GM23338 (cell line): ENCODE data around the gene CDAN1. TPM values are rescaled to one million over a fixed set of nuclear protein-coding genes. Genes with fewer than 3 reads are reported as not detected.

Experiments
- ATAC-seq: fragments of 200-7000 bp; cut with Tn5 transposase; 3 replicates; pipeline ENCODE4 v1.9.1; 2020
- DNase-seq: peaks from one replicate; pipeline ENCODE4 v3.0.0-alpha.2; 2015; ENCODE audit warnings: low spot score
- H2AFZ ChIP-seq: fragments of 200-600 bp; sonication (generic); 2 replicates; pipeline ENCODE4 v1.8.0; 2016; ENCODE audit warnings: antibody characterized with exemption, mild to moderate bottlenecking, moderate library complexity
- H3F3A ChIP-seq: fragments of 200-600 bp; sonication (generic); replicated peaks from 2 replicates; pipeline ENCODE4 v1.8.0; 2017; ENCODE audit warnings: antibody characterized with exemption, mixed run types, low read depth
- H3K27ac ChIP-seq: fragments of 200-600 bp; sonication (generic); 2 replicates; pipeline ENCODE4 v1.6.1; 2016; ENCODE audit warnings: low read depth
- H3K27me3 ChIP-seq: fragments of 200-600 bp; sonication (generic); 2 replicates; pipeline ENCODE4 v1.8.0; 2016; ENCODE audit warnings: mild to moderate bottlenecking, mixed run types, moderate library complexity; ENCODE audit not compliant: insufficient read depth
- H3K36me3 ChIP-seq: fragments of 200-600 bp; sonication (generic); 2 replicates; pipeline ENCODE4 v1.8.0; 2016; ENCODE audit warnings: mild to moderate bottlenecking; ENCODE audit not compliant: insufficient read depth
- H3K4me1 ChIP-seq: fragments of 200-600 bp; sonication (generic); 2 replicates; pipeline ENCODE4 v1.8.0; 2016; ENCODE audit warnings: mild to moderate bottlenecking, moderate library complexity; ENCODE audit not compliant: insufficient read depth
- H3K4me2 ChIP-seq: fragments of 200-600 bp; sonication (generic); 2 replicates; pipeline ENCODE4 v1.7.1; 2017; ENCODE audit warnings: mixed run types
- H3K4me3 ChIP-seq: fragments of 200-600 bp; sonication (generic); 2 replicates; pipeline ENCODE4 v1.6.1; 2016; ENCODE audit warnings: mixed run types
- H3K79me2 ChIP-seq: fragments of 200-600 bp; sonication (generic); replicated peaks from 2 replicates; pipeline ENCODE4 v1.8.0; 2017; ENCODE audit warnings: mild to moderate bottlenecking; ENCODE audit not compliant: insufficient read depth
- H3K9me2 ChIP-seq: fragments of 200-600 bp; sonication (generic); 2 replicates; pipeline ENCODE4 v1.8.0; 2017; ENCODE audit not compliant: insufficient read depth
- H4K20me1 ChIP-seq: fragments of 200-600 bp; sonication (generic); replicated peaks from 2 replicates; pipeline ENCODE4 v1.8.0; 2017; ENCODE audit warnings: mild to moderate bottlenecking; ENCODE audit not compliant: insufficient read depth
- H3K27ac Mint-ChIP-seq: 2 replicates; pipeline ENCODE4 v1.8.0; 2020; ENCODE audit warnings: inconsistent platforms, mild to moderate bottlenecking, moderate library complexity, mixed read lengths
- H3K27me3 Mint-ChIP-seq: 3 replicates; pipeline ENCODE4 v1.8.0; 2022; ENCODE audit warnings: low read depth, mild to moderate bottlenecking, moderate library complexity, mixed read lengths, inconsistent platforms; ENCODE audit not compliant: insufficient read depth, poor library complexity
- H3K36me3 Mint-ChIP-seq: 3 replicates; pipeline ENCODE4 v1.8.0; 2021; ENCODE audit warnings: low read depth, mild to moderate bottlenecking, inconsistent platforms, moderate library complexity, mixed read lengths
- H3K4me1 Mint-ChIP-seq: 3 replicates; pipeline ENCODE4 v1.8.0; 2020; ENCODE audit warnings: mild to moderate bottlenecking, inconsistent platforms, mixed read lengths
- H3K4me3 Mint-ChIP-seq: 3 replicates; pipeline ENCODE4 v1.8.0; 2021; ENCODE audit warnings: moderate library complexity, mild to moderate bottlenecking, inconsistent platforms, mixed read lengths
- H3K9me3 Mint-ChIP-seq: 3 replicates; pipeline ENCODE4 v1.8.0; 2020; ENCODE audit warnings: moderate library complexity, mild to moderate bottlenecking, inconsistent platforms, mixed read lengths
- CREB1 ChIP-seq: fragments of 250-450 bp; sonication (Bioruptor Pico); IDR thresholded peaks from 2 replicates; pipeline ENCODE4 v1.5.0; 2020; ENCODE audit warnings: low read depth, mild to moderate bottlenecking, moderate library complexity
- EZH2 ChIP-seq: fragments of 200-600 bp; sonication (generic); IDR thresholded peaks from one replicate; pipeline ENCODE4 v1.8.0; 2017; ENCODE audit warnings: antibody characterized with exemption, mild to moderate bottlenecking, low read depth; ENCODE audit not compliant: unreplicated experiment
- EZH2phosphoT487 ChIP-seq: fragments of 200-600 bp; sonication (generic); IDR thresholded peaks from one replicate; pipeline ENCODE4 v1.8.1; 2018; ENCODE audit warnings: antibody characterized with exemption; ENCODE audit not compliant: unreplicated experiment
- JUNB ChIP-seq: IDR thresholded peaks from one replicate; pipeline ENCODE4 v1.6.1; 2016; ENCODE audit warnings: antibody characterized with exemption; ENCODE audit not compliant: unreplicated experiment
- NANOG ChIP-seq: IDR thresholded peaks from 2 replicates; pipeline ENCODE4 v1.6.1; 2016; ENCODE audit warnings: antibody characterized with exemption, borderline replicate concordance
- POLR2AphosphoS5 ChIP-seq: IDR thresholded peaks from 2 replicates; pipeline ENCODE4 v1.6.1; 2016; ENCODE audit warnings: antibody characterized with exemption, low read depth
- STAT1 ChIP-seq: IDR thresholded peaks from one replicate; pipeline ENCODE4 v1.6.1; 2016; ENCODE audit warnings: antibody characterized with exemption; ENCODE audit not compliant: unreplicated experiment
- ZNF114 ChIP-seq: fragments of 250-450 bp; sonication (Bioruptor Pico); IDR thresholded peaks from 2 replicates; pipeline ENCODE4 v1.5.0; 2020; ENCODE audit warnings: mild to moderate bottlenecking, moderate library complexity
- ZNF331 ChIP-seq: fragments of 250-450 bp; sonication (Bioruptor Pico); IDR thresholded peaks from 2 replicates; pipeline ENCODE4 v1.5.0; 2020; ENCODE audit warnings: low read depth, mild to moderate bottlenecking, moderate library complexity
- polyA plus RNA-seq: library from polyadenylated mRNA; unstranded; fragments of >200 nt; fragmentation: Nextera tagmentation; extraction: Ambion mirVana; gene quantifications from 2 replicates; pipeline ENCODE4 v1.2.1, GENCODE V29; 2016
- total RNA-seq: library from RNA; depleted of rRNA; stranded (reverse); fragments of >200 nt; shearing (Covaris generic); gene quantifications from 2 replicates; pipeline ENCODE4 v1.2.3, GENCODE V29; 2014
- TF ChIP-seq, protein P1 (sequence below): IDR thresholded peaks from one replicate; pipeline ENCODE4 v1.6.1; 2018; ENCODE audit warnings: antibody characterized with exemption; ENCODE audit not compliant: unreplicated experiment
- TF ChIP-seq, protein P2 (sequence below), 2 experiments: fragments of 200-600 bp in 1 of 2; sonication (generic) in 1 of 2; conservative IDR thresholded peaks; 2 replicates each; pipeline versions ENCODE4 v1.5.1 to v1.6.1; 2016 to 2017; ENCODE audit warnings: antibody characterized with exemption in 2 of 2, low read depth in 2 of 2, mild to moderate bottlenecking in 2 of 2, moderate library complexity in 1 of 2
- TF ChIP-seq, protein P3 (sequence below): IDR thresholded peaks from 2 replicates; pipeline ENCODE4 v1.6.1; 2016; ENCODE audit warnings: antibody characterized with exemption
- TF ChIP-seq, protein P4 (sequence below): fragments of 250-450 bp; sonication (Bioruptor Pico); IDR thresholded peaks from 2 replicates; pipeline ENCODE4 v1.5.0; 2020; ENCODE audit warnings: mild to moderate bottlenecking, moderate library complexity

CDAN1 gene
- total and polyA plus RNA-seq, 2 experiments from 2014 or later = 6.0 to 14.7 TPM

DNA sequence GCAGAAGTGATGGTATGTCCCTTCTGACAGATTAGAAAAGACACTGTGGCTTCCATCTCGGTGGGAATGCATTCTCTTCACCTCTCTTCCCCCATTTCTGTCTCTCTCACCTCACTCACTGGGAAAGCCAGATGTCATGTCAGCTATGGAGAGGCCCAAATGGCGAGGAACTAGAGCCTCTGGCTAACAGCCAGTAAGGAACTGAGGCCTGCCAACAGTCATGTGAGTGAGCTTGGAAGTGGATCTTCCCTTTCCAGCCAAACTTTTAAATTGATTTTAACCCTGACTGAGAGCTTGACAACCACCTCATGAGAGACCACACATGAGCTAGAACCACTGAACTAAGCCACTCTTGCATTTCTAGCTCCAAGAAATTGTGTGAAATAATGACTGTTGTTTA lies 35.2 kb upstream of the CDAN1 start:
- Histone ChIP-seq H3K4me1 (no peaks in the 10 kb centered on the region), H3F3A (no peaks in the 10 kb centered on the region), H4K20me1 (no peaks in the 10 kb centered on the region; the same call in 1 of the 2 replicates), H3K27me3 (no peaks in the 10 kb centered on the region), H3K36me3 (no peaks in the 10 kb centered on the region), H3K27ac (no peak overlapping the region), H3K4me3 (no peak overlapping the region), H3K4me2 (no peak overlapping the region), H3K9me2 (no peaks in the 10 kb centered on the region), H2AFZ (no peak overlapping the region), H3K79me2 (no peaks in the 10 kb centered on the region; the same call in 1 of the 2 replicates)
- Mint-ChIP-seq H3K4me1 (peaks cover 2% of the 10 kb centered on the region; the same call in 1 of the 3 replicates), H3K4me3 (no peak overlapping the region), H3K36me3 (peaks cover 7% of the 10 kb centered on the region; the same call in 1 of the 3 replicates), H3K27ac (no peak overlapping the region), H3K9me3 (no peaks in the 10 kb centered on the region), H3K27me3 (no peaks in the 10 kb centered on the region)
- TF ChIP-seq CREB1 (no peak), EZH2 (no peak), ZNF114 (CRISPR knock-in tag) (no peak), ZNF331 (CRISPR knock-in tag) (no peak), NANOG (no peak), JUNB (no peak), STAT1 (no peak), POLR2AphosphoS5 (no peak), EZH2phosphoT487 (no peak)
- TF ChIP-seq, protein P1, sequence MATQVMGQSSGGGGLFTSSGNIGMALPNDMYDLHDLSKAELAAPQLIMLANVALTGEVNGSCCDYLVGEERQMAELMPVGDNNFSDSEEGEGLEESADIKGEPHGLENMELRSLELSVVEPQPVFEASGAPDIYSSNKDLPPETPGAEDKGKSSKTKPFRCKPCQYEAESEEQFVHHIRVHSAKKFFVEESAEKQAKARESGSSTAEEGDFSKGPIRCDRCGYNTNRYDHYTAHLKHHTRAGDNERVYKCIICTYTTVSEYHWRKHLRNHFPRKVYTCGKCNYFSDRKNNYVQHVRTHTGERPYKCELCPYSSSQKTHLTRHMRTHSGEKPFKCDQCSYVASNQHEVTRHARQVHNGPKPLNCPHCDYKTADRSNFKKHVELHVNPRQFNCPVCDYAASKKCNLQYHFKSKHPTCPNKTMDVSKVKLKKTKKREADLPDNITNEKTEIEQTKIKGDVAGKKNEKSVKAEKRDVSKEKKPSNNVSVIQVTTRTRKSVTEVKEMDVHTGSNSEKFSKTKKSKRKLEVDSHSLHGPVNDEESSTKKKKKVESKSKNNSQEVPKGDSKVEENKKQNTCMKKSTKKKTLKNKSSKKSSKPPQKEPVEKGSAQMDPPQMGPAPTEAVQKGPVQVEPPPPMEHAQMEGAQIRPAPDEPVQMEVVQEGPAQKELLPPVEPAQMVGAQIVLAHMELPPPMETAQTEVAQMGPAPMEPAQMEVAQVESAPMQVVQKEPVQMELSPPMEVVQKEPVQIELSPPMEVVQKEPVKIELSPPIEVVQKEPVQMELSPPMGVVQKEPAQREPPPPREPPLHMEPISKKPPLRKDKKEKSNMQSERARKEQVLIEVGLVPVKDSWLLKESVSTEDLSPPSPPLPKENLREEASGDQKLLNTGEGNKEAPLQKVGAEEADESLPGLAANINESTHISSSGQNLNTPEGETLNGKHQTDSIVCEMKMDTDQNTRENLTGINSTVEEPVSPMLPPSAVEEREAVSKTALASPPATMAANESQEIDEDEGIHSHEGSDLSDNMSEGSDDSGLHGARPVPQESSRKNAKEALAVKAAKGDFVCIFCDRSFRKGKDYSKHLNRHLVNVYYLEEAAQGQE = no peak
- TF ChIP-seq, protein P2, sequence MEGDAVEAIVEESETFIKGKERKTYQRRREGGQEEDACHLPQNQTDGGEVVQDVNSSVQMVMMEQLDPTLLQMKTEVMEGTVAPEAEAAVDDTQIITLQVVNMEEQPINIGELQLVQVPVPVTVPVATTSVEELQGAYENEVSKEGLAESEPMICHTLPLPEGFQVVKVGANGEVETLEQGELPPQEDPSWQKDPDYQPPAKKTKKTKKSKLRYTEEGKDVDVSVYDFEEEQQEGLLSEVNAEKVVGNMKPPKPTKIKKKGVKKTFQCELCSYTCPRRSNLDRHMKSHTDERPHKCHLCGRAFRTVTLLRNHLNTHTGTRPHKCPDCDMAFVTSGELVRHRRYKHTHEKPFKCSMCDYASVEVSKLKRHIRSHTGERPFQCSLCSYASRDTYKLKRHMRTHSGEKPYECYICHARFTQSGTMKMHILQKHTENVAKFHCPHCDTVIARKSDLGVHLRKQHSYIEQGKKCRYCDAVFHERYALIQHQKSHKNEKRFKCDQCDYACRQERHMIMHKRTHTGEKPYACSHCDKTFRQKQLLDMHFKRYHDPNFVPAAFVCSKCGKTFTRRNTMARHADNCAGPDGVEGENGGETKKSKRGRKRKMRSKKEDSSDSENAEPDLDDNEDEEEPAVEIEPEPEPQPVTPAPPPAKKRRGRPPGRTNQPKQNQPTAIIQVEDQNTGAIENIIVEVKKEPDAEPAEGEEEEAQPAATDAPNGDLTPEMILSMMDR (conservative IDR thresholded peaks at IDR 0.05; ENCODE audit: low read depth in 2 of 2) = no peak
- TF ChIP-seq, protein P3, sequence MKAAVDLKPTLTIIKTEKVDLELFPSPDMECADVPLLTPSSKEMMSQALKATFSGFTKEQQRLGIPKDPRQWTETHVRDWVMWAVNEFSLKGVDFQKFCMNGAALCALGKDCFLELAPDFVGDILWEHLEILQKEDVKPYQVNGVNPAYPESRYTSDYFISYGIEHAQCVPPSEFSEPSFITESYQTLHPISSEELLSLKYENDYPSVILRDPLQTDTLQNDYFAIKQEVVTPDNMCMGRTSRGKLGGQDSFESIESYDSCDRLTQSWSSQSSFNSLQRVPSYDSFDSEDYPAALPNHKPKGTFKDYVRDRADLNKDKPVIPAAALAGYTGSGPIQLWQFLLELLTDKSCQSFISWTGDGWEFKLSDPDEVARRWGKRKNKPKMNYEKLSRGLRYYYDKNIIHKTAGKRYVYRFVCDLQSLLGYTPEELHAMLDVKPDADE = no peak
- TF ChIP-seq, protein P4, sequence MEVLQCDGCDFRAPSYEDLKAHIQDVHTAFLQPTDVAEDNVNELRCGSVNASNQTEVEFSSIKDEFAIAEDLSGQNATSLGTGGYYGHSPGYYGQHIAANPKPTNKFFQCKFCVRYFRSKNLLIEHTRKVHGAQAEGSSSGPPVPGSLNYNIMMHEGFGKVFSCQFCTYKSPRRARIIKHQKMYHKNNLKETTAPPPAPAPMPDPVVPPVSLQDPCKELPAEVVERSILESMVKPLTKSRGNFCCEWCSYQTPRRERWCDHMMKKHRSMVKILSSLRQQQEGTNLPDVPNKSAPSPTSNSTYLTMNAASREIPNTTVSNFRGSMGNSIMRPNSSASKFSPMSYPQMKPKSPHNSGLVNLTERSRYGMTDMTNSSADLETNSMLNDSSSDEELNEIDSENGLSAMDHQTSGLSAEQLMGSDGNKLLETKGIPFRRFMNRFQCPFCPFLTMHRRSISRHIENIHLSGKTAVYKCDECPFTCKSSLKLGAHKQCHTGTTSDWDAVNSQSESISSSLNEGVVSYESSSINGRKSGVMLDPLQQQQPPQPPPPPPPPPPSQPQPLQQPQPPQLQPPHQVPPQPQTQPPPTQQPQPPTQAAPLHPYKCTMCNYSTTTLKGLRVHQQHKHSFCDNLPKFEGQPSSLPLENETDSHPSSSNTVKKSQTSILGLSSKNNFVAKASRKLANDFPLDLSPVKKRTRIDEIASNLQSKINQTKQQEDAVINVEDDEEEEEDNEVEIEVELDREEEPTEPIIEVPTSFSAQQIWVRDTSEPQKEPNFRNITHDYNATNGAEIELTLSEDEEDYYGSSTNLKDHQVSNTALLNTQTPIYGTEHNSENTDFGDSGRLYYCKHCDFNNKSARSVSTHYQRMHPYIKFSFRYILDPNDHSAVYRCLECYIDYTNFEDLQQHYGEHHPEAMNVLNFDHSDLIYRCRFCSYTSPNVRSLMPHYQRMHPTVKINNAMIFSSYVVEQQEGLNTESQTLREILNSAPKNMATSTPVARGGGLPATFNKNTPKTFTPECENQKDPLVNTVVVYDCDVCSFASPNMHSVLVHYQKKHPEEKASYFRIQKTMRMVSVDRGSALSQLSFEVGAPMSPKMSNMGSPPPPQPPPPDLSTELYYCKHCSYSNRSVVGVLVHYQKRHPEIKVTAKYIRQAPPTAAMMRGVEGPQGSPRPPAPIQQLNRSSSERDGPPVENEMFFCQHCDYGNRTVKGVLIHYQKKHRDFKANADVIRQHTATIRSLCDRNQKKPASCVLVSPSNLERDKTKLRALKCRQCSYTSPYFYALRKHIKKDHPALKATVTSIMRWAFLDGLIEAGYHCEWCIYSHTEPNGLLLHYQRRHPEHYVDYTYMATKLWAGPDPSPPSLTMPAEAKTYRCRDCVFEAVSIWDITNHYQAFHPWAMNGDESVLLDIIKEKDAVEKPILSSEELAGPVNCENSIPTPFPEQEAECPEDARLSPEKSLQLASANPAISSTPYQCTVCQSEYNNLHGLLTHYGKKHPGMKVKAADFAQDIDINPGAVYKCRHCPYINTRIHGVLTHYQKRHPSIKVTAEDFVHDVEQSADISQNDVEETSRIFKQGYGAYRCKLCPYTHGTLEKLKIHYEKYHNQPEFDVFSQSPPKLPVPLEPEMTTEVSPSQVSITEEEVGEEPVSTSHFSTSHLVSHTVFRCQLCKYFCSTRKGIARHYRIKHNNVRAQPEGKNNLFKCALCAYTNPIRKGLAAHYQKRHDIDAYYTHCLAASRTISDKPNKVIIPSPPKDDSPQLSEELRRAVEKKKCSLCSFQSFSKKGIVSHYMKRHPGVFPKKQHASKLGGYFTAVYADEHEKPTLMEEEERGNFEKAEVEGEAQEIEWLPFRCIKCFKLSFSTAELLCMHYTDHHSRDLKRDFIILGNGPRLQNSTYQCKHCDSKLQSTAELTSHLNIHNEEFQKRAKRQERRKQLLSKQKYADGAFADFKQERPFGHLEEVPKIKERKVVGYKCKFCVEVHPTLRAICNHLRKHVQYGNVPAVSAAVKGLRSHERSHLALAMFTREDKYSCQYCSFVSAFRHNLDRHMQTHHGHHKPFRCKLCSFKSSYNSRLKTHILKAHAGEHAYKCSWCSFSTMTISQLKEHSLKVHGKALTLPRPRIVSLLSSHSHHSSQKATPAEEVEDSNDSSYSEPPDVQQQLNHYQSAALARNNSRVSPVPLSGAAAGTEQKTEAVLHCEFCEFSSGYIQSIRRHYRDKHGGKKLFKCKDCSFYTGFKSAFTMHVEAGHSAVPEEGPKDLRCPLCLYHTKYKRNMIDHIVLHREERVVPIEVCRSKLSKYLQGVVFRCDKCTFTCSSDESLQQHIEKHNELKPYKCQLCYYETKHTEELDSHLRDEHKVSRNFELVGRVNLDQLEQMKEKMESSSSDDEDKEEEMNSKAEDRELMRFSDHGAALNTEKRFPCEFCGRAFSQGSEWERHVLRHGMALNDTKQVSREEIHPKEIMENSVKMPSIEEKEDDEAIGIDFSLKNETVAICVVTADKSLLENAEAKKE (CRISPR knock-in tag) = no peak
- DNase-seq (no peak), ATAC-seq (no peak)
